Measurements from ENCODE around the gene STIM1.

STIM1 gene

GRCh38 chr11:4138497-4138896, 283.0 kb downstream of the STIM1 start:
- no peak for DNase-seq

- no peak for DNase-seq
Observed at GRCh38 chr11:4140067-4140636, 284.7 kb downstream of the STIM1 start.
